Naive thymus-derived CD8-positive, alpha-beta T cell (primary cell): Measurements from ENCODE around the gene TSPO2. TPM values are rescaled to one million over a fixed set of nuclear protein-coding genes. Genes with fewer than 3 reads are reported as not detected.
"Not testable (repeated sequence)": the region's sequence is repeated elsewhere in the genome, so short reads cannot be mapped to it uniquely, and the experiment has no call there.

Source experiments
- ATAC-seq, 2 donors: fragments of 150-1000 bp; cut with Tn5 transposase in 1 of 2; sonication (Bioruptor Pico), chemical (Tn5 transposase) in 1 of 2; 1 replicate in 1 of 2; 2 replicates in 1 of 2; pipeline ENCODE4 v1.10.0; 2021; ENCODE audit warnings: mild to moderate bottlenecking in 2 of 2, moderate library complexity in 2 of 2
- POLR2A ChIA-PET: fragments of 350-600 bp; sonication (Branson Sonifier 250); formaldehyde crosslinking; loops from one replicate; lab custom pipeline; 2021; ENCODE audit warnings: antibody characterized with exemption; lab: Charles Lee
- DNase-seq, 10 donors: peaks; one replicate each; pipeline versions ENCODE4 v3.0.0 to v3.0.0-alpha.2; 2020 to 2022
- H3K27ac Mint-ChIP-seq, 10 donors: one replicate each; pipeline ENCODE4 v1.8.0; 2020 to 2022; ENCODE audit warnings: mild to moderate bottlenecking in 10 of 10, mixed read lengths in 10 of 10, moderate library complexity in 4 of 10, inconsistent platforms in 1 of 10
- H3K27me3 Mint-ChIP-seq, 5 donors: one replicate each; pipeline ENCODE4 v1.8.0; 2021 to 2022; ENCODE audit warnings: mixed read lengths in 5 of 5
- H3K36me3 Mint-ChIP-seq, 3 donors: one replicate each; pipeline ENCODE4 v1.8.0; 2020 to 2022; ENCODE audit warnings: mixed read lengths in 3 of 3, mild to moderate bottlenecking in 2 of 3, inconsistent platforms in 1 of 3
- H3K4me1 Mint-ChIP-seq, 4 donors: one replicate each; pipeline ENCODE4 v1.8.0; 2021 to 2022; ENCODE audit warnings: mixed read lengths in 4 of 4
- H3K4me3 Mint-ChIP-seq, 10 donors: one replicate each; pipeline ENCODE4 v1.8.0; 2020 to 2022; ENCODE audit warnings: mild to moderate bottlenecking in 10 of 10, mixed read lengths in 10 of 10, moderate library complexity in 6 of 10, inconsistent platforms in 1 of 10
- H3K9me3 Mint-ChIP-seq, 9 donors: one replicate each; pipeline ENCODE4 v1.8.0; 2020 to 2022; ENCODE audit warnings: mixed read lengths in 9 of 9, mild to moderate bottlenecking in 3 of 9, inconsistent platforms in 1 of 9, moderate library complexity in 1 of 9
- polyA plus RNA-seq, 3 donors: library from polyadenylated mRNA; unstranded; fragments of 300-500 nt; fragmentation: Illumina TruSeq; gene quantifications; one replicate each; pipeline ENCODE4 v1.2.3, GENCODE V29; 2021
- total RNA-seq, 8 experiments: library from RNA in 2 of 8; stranded (reverse) in 2 of 8; gene quantifications; one replicate each; pipeline ENCODE4 v1.2.3 and lab custom pipeline; 2021 to 2026

TSPO2 gene, protein sequence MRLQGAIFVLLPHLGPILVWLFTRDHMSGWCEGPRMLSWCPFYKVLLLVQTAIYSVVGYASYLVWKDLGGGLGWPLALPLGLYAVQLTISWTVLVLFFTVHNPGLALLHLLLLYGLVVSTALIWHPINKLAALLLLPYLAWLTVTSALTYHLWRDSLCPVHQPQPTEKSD
- not detected for total RNA-seq
- not detected for polyA plus RNA-seq
- total RNA-seq (lab: John Stamatoyannopoulos, UW): 0 reads per million in 6 experiments

DNA sequence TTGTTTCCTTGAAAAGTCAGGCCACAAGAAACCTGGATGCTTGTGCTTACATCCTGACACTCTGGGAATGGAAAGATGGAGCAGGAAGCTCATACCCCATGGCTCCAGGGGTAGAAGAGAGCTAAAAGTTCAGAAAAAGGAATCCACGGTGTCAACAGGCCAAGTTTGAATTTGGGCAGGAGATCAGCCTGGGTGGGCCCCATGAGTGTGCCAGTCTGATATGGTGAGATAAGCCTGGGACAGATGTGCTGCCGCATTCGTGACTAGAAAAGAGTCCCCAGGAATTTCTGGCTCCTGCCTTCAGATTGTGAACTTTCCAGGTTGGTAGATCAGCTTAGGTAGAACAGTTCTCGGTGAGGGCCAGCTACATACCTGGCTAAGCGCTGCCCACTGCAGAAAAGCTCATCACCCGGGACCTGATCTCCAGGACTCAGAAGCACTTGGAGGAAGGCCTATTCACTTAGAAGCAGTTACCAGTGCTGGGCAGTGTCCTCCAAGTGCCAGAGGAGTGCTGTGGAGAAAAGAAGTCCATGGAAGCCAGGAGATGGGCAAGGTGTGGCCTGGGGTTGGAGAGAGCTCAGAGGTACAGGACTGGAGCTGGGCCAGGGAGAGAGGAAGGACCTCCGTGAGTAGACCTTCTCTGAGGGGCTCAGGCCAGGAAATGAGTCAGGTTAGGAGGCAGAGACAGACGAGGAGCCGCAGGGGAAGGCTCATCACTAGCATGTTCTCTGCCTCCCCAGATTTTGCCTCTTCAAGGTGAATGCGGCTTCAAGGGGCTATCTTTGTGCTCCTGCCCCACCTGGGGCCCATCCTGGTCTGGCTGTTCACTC is at the start of gene TSPO2:
TSPO2 (plus strand) TSS at position 242 of the 830 bp plus-strand sequence; CDS start at position 761, 519 bp downstream.
- Mint-ChIP-seq H3K4me1 (peaks cover 0 to 3% (median under 1%) of the 10 kb centered on the region in 4 donors), H3K27me3 (no peaks in the 10 kb centered on the region), H3K36me3 (peaks cover 0 to 7% (median 6%) of the 10 kb centered on the region in 3 donors), H3K4me3 (no peak within 1 kb of the TSS), H3K27ac (peak within 1 kb of the TSS in 2 of 10 donors; percentile 47 to 83), H3K9me3 (no peaks in the 10 kb centered on the region)
- DNase-seq: no peak
- no peak for ATAC-seq
- POLR2A ChIA-PET: no interaction called here

DNA sequence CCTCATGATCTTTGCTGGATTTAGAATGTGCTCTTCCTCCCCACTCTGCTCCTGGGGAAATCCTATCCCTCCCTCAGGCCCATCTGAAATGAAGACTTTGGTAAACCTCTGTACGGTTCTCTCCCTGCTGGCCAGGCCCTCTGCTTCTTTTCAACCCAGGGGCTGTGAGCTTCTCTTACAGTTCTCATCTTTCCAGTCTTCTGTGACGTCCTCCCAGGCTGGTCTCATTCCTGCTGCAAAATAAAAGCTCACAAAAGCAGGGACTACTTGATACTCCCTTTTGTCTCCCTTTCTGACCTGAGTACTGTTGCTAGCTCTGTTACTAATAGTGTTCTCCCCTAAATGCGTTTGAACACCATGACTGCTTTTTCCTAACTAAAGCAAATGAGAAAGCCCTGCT is 49.5 kb upstream of the TSPO2 start:
- H3K9me3 Mint-ChIP-seq: no peaks in the 10 kb centered on the region
- POLR2A ChIA-PET: no interaction called here
- DNase-seq: no peak
- peaks cover 16 to 49% (median 40%) of the 10 kb centered on the region in 5 donors for H3K27me3 Mint-ChIP-seq
- peaks cover 0 to 1% (median 0%) of the 10 kb centered on the region in 4 donors for H3K4me1 Mint-ChIP-seq
- H3K36me3 Mint-ChIP-seq: no peaks in the 10 kb centered on the region
- H3K27ac Mint-ChIP-seq: no peak overlapping the region
- no peak overlapping the region for H3K4me3 Mint-ChIP-seq
- ATAC-seq: no peak

DNA sequence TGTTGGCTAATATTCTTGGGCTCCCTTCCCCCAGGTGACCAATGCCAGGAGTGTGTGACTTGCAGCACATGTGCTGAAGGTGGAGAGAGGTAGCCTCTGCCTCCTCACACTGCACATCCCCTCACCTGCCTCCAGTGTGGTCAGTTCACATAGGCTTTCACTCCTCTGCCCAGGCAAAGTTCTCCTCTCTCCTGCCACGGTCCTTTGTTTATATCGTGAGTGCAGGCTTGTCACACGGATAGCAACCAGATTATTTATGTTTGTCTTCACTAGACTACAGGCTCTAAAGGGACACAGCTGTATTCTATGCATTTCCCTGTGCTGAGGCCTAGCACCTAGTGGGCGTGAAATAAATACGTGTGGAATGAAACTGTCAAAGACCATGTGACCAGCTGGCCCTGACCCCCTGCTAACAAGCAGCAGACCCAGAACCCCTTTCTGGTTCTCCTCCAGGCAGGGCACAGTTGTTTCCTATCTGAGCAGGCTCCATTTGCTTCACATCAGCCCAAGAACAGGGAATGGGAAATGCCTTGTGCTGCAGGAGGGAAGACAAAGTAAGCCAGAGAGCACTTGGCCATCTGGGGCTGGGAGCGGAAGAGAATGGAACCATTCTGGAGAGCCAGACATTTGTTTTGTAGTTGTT is 45.6 kb upstream of the TSPO2 start:
- H3K27ac Mint-ChIP-seq: peak overlapping the region in 1 of 10 donors; percentile 35
- H3K4me3 Mint-ChIP-seq: no peak overlapping the region
- no peak for ATAC-seq
- no peaks in the 10 kb centered on the region for H3K4me1 Mint-ChIP-seq
- POLR2A ChIA-PET: no interaction called here
- no peaks in the 10 kb centered on the region for H3K36me3 Mint-ChIP-seq
- no peaks in the 10 kb centered on the region for H3K9me3 Mint-ChIP-seq
- peaks cover 14 to 46% (median 38%) of the 10 kb centered on the region in 5 donors for H3K27me3 Mint-ChIP-seq
- no peak for DNase-seq

DNA sequence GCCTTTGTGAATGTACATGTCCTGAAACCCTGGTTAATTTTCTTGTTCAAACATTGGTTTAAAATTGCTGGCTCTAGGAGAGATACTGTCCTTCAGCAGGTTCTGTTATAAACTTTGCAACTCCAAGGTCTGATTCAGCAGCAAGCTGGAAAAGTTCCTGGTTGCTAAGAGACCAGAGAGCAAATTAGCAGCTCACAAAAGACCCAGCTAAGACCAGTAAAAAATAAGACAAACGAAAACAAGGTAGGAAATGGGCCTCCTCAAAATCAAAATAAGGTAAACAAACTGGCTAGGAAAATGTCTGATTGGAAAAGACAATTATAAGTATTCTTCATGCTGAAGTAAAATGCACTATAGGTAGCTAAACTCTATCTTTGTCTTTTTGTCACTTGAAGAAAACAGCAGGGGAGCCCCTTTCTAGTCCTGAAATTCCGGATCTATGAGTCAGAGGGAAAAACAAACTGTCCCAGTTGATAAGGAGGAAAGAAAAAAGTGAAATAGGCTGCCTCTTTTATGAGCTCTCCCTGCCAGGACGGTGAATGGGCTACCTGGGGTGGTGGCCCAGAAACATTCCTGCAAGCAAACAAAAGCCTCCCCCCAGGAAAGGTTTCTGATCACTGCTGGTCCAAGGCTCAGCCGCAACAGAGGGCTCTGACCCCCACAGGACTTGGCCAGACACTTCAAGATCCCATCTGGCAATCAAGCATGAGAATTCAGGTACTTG is 44.9 kb upstream of the TSPO2 start:
- H3K4me3 Mint-ChIP-seq: no peak overlapping the region

DNA sequence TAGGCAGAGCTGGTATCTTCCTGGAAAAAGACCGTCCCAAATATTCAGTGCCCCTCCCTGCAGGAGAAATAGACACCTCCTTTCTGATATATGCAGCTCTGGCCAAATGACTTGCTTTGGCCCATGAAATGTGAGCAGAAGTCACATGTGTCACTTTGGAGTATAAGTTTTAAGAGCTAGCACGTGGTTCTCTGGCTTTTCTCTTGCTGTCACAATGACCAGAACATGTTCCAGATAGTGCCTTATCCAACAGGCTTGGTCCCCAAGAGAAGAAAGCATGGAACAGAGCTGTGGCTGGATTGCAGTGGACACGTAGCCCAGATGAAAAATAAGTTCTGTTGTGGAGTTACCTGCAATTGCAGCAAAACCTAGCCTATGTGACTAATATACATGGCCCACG is 43.6 kb upstream of the TSPO2 start:
- Mint-ChIP-seq H3K27me3 (peaks cover 18 to 49% (median 40%) of the 10 kb centered on the region in 5 donors), H3K27ac (no peak overlapping the region), H3K4me1 (no peaks in the 10 kb centered on the region), H3K36me3 (no peaks in the 10 kb centered on the region), H3K9me3 (no peaks in the 10 kb centered on the region), H3K4me3 (no peak overlapping the region)
- DNase-seq (no peak), ATAC-seq (no peak)
- POLR2A ChIA-PET: interaction anchor here (1.1 kb wide), 1 partner anchor 29 kb away, joined by 3 read pairs; no protein-coding TSS in a partner anchor

More for the DNA sequence above, 44.9 kb upstream of the TSPO2 start:
- Mint-ChIP-seq H3K36me3 (no peaks in the 10 kb centered on the region), H3K9me3 (no peaks in the 10 kb centered on the region), H3K27ac (peak overlapping the region in 1 of 10 donors; percentile 35), H3K27me3 (peaks cover 14 to 47% (median 37%) of the 10 kb centered on the region in 5 donors), H3K4me1 (no peaks in the 10 kb centered on the region)
- POLR2A ChIA-PET: no interaction called here
- no peak for ATAC-seq
- no peak for DNase-seq

DNA sequence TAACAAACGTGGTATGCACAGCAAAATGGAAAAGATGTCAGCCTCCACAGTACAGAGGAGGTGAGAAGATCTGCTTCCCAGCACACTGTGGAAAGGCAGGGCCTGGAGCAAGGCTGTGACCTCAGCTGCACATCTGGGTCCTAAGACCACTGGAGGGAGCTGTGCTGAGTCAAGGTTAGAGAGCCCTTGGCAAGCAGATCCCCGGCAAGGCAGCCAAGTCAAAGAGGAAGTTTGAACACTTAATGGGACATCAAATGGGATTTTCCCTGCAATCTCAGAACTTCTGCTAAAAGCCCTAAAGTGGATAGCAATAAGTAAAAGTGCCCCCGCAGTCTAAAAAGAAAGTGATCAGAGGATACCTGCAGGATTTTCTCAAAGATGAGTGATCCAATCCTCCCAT is 42.7 kb upstream of the TSPO2 start:
- Mint-ChIP-seq H3K4me3 (no peak overlapping the region), H3K36me3 (no peaks in the 10 kb centered on the region), H3K27ac (no peak overlapping the region), H3K27me3 (peaks cover 17 to 51% (median 40%) of the 10 kb centered on the region in 5 donors), H3K9me3 (no peaks in the 10 kb centered on the region), H3K4me1 (no peaks in the 10 kb centered on the region)
- POLR2A ChIA-PET: no interaction called here
- DNase-seq: peak in 1 of 10 donors; percentile 4
- ATAC-seq: peak in 1 of 2 donors; percentile 37

DNA sequence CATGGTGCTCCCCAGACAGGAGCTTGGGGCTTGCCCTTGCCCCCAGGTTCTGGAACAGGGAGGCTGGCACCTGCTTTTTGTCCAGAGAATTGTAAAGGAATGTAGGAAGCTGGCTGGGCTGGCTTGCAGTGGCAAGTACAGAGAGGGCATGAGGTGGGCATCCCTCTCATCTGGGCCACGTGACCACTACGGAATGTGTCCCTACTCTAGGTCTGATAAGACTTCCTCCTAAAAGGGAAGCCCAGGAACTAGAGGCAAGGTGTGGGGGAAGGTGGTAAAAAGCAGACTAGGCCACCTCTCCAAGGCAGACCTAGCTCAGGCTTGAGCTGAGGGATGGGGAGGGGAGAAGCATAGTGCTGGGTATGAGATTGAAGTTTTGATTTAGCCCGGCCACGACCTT is 42.0 kb upstream of the TSPO2 start:
- H3K4me1 Mint-ChIP-seq: no peaks in the 10 kb centered on the region
- H3K4me3 Mint-ChIP-seq: no peak overlapping the region
- peaks cover 17 to 51% (median 42%) of the 10 kb centered on the region in 5 donors for H3K27me3 Mint-ChIP-seq
- H3K36me3 Mint-ChIP-seq: no peaks in the 10 kb centered on the region
- H3K27ac Mint-ChIP-seq: peak overlapping the region in 1 of 10 donors; percentile 52
- POLR2A ChIA-PET: no interaction called here
- DNase-seq: no peak
- no peaks in the 10 kb centered on the region for H3K9me3 Mint-ChIP-seq
- no peak for ATAC-seq

DNA sequence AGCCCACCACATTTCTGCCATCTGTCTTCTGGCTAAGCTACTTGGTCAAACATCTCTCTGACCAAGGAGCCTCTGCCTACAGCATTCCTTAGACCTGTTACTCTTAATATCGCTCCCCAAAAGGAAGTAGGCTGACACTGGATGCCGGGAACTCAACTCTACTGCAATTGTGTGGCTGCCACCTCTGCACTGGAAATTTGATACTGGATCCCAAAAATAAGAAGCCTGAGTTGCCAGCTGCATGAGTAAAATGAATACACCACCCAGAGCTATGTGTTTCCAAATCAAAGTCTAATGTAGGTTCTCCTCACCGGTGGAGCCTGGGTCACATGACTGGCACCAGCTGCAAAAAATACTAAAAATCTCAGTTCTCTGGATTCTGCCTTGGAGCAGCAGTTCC is 40.1 kb upstream of the TSPO2 start:
- no peaks in the 10 kb centered on the region for H3K9me3 Mint-ChIP-seq
- H3K36me3 Mint-ChIP-seq: no peaks in the 10 kb centered on the region
- DNase-seq: no peak
- POLR2A ChIA-PET: no interaction called here
- H3K27me3 Mint-ChIP-seq: peaks cover 12 to 40% (median 31%) of the 10 kb centered on the region in 5 donors
- H3K4me1 Mint-ChIP-seq: peaks cover 0 to 4% (median under 1%) of the 10 kb centered on the region in 4 donors
- ATAC-seq: no peak
- no peak overlapping the region for H3K4me3 Mint-ChIP-seq
- no peak overlapping the region for H3K27ac Mint-ChIP-seq

DNA sequence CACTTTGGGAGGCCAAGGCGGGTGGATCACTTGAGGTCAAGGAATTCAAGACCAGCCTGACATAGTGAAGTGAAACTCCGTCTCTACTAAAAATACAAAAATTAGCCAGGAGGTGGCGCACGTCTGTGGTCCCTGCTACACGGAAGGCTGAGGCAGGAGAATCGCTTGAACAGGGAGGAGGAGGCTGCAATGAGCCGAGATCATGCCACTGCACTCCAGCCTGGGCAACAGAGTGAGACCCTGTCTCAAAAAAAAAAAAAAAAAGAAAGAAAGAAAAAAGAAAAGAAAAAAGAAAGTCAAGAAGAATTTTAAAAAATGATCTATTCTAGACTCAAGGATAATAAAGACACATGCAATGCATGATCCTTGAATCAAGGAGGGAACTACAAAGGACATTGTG is 36.0 kb upstream of the TSPO2 start:
- POLR2A ChIA-PET, H3K9me3 Mint-ChIP-seq, H3K27ac Mint-ChIP-seq, H3K4me1 Mint-ChIP-seq, H3K4me3 Mint-ChIP-seq, H3K36me3 Mint-ChIP-seq: not testable (repeated sequence)
- H3K27me3 Mint-ChIP-seq: peaks cover 11 to 26% (median 20%) of the 10 kb centered on the region in 5 donors
- peak; percentile 7 to 75 (median 55) for DNase-seq
- peak; percentile 59 to 72 for ATAC-seq

DNA sequence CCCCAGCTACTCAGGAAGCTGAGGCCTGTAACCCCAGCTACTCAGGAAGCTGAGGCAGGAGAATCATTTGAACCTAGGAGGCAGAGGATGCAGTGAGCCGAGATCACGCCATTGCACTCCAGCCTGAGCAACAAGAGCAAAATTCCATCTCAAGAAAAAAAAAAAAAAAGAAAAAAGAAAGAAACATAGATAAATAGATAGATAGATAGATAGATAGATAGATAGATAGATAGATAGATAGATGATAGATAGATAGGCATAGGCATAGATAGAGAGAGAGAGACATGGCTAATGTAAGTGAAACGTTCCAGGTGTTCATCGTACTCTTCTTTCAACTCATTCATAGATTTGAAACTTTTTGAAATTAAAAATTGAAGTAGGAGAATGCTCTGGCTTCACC is 35.3 kb upstream of the TSPO2 start:
- Mint-ChIP-seq H3K27ac (peak overlapping the region in 1 of 10 donors; percentile 39), H3K27me3 (peaks cover 11 to 24% (median 19%) of the 10 kb centered on the region in 5 donors)
- H3K4me1 Mint-ChIP-seq, H3K4me3 Mint-ChIP-seq, ATAC-seq, H3K36me3 Mint-ChIP-seq, POLR2A ChIA-PET, DNase-seq, H3K9me3 Mint-ChIP-seq: not testable (repeated sequence)

DNA sequence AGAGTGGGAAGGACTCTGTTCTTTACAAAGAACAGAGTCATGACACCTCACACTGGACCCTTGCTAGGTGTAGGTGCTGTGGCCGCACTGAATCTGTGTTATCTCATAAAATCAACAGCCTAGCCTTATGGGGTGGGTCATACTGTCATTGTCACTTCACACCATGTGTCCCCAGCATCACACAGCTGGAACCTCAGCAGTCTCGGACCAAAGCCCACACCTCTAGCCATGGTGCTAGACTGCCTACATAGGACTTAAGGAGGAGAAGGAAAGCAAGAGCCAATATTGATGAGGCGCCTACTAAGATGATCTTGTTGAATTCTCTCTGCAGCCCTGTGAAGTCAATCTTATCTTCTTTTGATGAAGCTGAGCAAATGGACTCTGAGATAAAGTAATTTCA is 34.3 kb upstream of the TSPO2 start:
- H3K36me3 Mint-ChIP-seq: no peaks in the 10 kb centered on the region
- H3K9me3 Mint-ChIP-seq: no peaks in the 10 kb centered on the region
- POLR2A ChIA-PET: interaction anchor here (0.6 kb wide), 1 partner anchor 16 kb away, joined by 3 read pairs; no protein-coding TSS in a partner anchor
- no peak overlapping the region for H3K4me3 Mint-ChIP-seq
- H3K27me3 Mint-ChIP-seq: peaks cover 9 to 18% (median 15%) of the 10 kb centered on the region in 5 donors
- no peak for DNase-seq
- ATAC-seq: no peak
- H3K27ac Mint-ChIP-seq: no peak overlapping the region
- H3K4me1 Mint-ChIP-seq: peaks cover 0 to 4% (median 1%) of the 10 kb centered on the region in 4 donors

DNA sequence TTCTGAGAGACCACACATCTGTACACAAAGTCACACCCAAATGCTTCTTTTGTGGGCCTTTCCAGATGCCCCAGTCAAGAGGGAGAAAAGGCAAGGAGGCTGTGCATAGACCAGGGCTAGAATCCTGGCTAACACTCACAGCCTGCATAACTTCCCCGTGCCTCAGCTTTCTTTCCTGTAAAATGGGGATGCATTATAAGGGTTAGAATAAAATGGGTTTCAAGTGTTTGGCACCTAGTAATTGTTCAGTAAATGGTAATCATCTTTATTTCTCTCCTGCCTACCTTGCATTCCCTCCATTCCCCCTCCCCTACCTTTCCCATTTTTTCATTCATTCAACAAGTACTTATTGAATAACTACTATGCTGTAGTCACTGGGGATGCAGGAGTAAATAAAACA is 32.6 kb upstream of the TSPO2 start:
- peaks cover 0 to 4% (median 1%) of the 10 kb centered on the region in 4 donors for H3K4me1 Mint-ChIP-seq
- POLR2A ChIA-PET: no interaction called here
- no peaks in the 10 kb centered on the region for H3K9me3 Mint-ChIP-seq
- H3K36me3 Mint-ChIP-seq: no peaks in the 10 kb centered on the region
- ATAC-seq (no peak), DNase-seq (no peak)
- peaks cover 0 to 6% (median 4%) of the 10 kb centered on the region in 5 donors for H3K27me3 Mint-ChIP-seq
- H3K4me3 Mint-ChIP-seq: no peak overlapping the region
- no peak overlapping the region for H3K27ac Mint-ChIP-seq
